ENCODE results near the gene CAVIN4. TPM values are rescaled to one million over a fixed set of nuclear protein-coding genes. Genes with fewer than 3 reads are reported as not detected.

Gene CAVIN4
- total RNA-seq, 2 experiments from 2014 or later: 0.07 TPM

GRCh38 chr9:100578610-100579009, 731 bp downstream of the CAVIN4 start:
- Mint-ChIP-seq H3K4me1 (ENCODE audit: low read depth) (no peaks in the 10 kb centered on the region), H3K4me3 (no peak overlapping the region), H3K27ac (no peak overlapping the region), H3K36me3 (no peaks in the 10 kb centered on the region), H3K27me3 (no peaks in the 10 kb centered on the region), H3K9me3 (no peaks in the 10 kb centered on the region)
- ChIA-PET CTCF (interaction anchor here (1.1 kb wide), 1 partner anchor 18 kb away, joined by 4 read pairs; no protein-coding TSS in a partner anchor), POLR2A (no interaction called here)
- intact Hi-C loops (cut with micrococcal nuclease): no loop called here
- no peak for DNase-seq

- no peak for DNase-seq
- H3K9me3 Mint-ChIP-seq: no peaks in the 10 kb centered on the region
- H3K27me3 Mint-ChIP-seq: no peaks in the 10 kb centered on the region
- no peak overlapping the region for H3K27ac Mint-ChIP-seq
- ChIA-PET POLR2A (no interaction called here), CTCF (interaction anchor here (1.1 kb wide), 1 partner anchor 17 kb away, joined by 4 read pairs; no protein-coding TSS in a partner anchor)
- no peak overlapping the region for H3K4me3 Mint-ChIP-seq
- intact Hi-C loops (cut with micrococcal nuclease): no loop called here
- no peaks in the 10 kb centered on the region for H3K36me3 Mint-ChIP-seq
- H3K4me1 Mint-ChIP-seq (ENCODE audit: low read depth): no peaks in the 10 kb centered on the region
Measured at GRCh38 chr9:100579665-100580064, 1.8 kb downstream of the CAVIN4 start.

- H3K36me3 Mint-ChIP-seq: no peaks in the 10 kb centered on the region
Measured at GRCh38 chr9:100580257-100580656, 2.4 kb downstream of the CAVIN4 start.

GRCh38 chr9:100581081-100581480, 3.2 kb downstream of the CAVIN4 start:
- CTCF ChIA-PET: interaction anchor here (1.1 to 1.4 kb wide), 2 partner anchors 15 to 21 kb away, joined by 3 to 4 read pairs; no protein-coding TSS in a partner anchor
- intact Hi-C loops (cut with micrococcal nuclease): no loop called here
- no peak for DNase-seq
- Mint-ChIP-seq H3K4me3 (no peak overlapping the region), H3K27me3 (no peaks in the 10 kb centered on the region), H3K4me1 (ENCODE audit: low read depth) (no peaks in the 10 kb centered on the region), H3K27ac (no peak overlapping the region), H3K9me3 (no peaks in the 10 kb centered on the region), H3K36me3 (no peaks in the 10 kb centered on the region)
- POLR2A ChIA-PET: no interaction called here

More at GRCh38 chr9:100580257-100580656, 2.4 kb downstream of the CAVIN4 start:
- no peak for DNase-seq
- POLR2A ChIA-PET: no interaction called here
- H3K27me3 Mint-ChIP-seq: no peaks in the 10 kb centered on the region
- H3K9me3 Mint-ChIP-seq: no peaks in the 10 kb centered on the region
- no peaks in the 10 kb centered on the region for H3K4me1 Mint-ChIP-seq (ENCODE audit: low read depth)
- no peak overlapping the region for H3K4me3 Mint-ChIP-seq
- CTCF ChIA-PET: no interaction called here
- intact Hi-C loops (cut with micrococcal nuclease): no loop called here
- H3K27ac Mint-ChIP-seq: no peak overlapping the region

- CTCF ChIA-PET: interaction anchor here (1.1 to 1.4 kb wide), 3 partner anchors 14 to 20 kb away, joined by 3 to 4 read pairs (median 3); no protein-coding TSS in a partner anchor
- no peaks in the 10 kb centered on the region for H3K27me3 Mint-ChIP-seq
- no peaks in the 10 kb centered on the region for H3K36me3 Mint-ChIP-seq
- POLR2A ChIA-PET: no interaction called here
- intact Hi-C loops (cut with micrococcal nuclease): no loop called here
- H3K27ac Mint-ChIP-seq: no peak overlapping the region
- no peak for DNase-seq
- no peak overlapping the region for H3K4me3 Mint-ChIP-seq
- H3K4me1 Mint-ChIP-seq (ENCODE audit: low read depth): no peaks in the 10 kb centered on the region
- no peaks in the 10 kb centered on the region for H3K9me3 Mint-ChIP-seq
Measured at GRCh38 chr9:100581661-100582060, 3.8 kb downstream of the CAVIN4 start.

- H3K9me3 Mint-ChIP-seq: no peaks in the 10 kb centered on the region
- no peak overlapping the region for H3K4me3 Mint-ChIP-seq
- ChIA-PET POLR2A (no interaction called here), CTCF (no interaction called here)
- no peak for DNase-seq
- intact Hi-C loops (cut with micrococcal nuclease): no loop called here
- no peaks in the 10 kb centered on the region for H3K27me3 Mint-ChIP-seq
- H3K4me1 Mint-ChIP-seq (ENCODE audit: low read depth): no peaks in the 10 kb centered on the region
- no peak overlapping the region for H3K27ac Mint-ChIP-seq
- H3K36me3 Mint-ChIP-seq: no peaks in the 10 kb centered on the region
Measured at GRCh38 chr9:100583014-100583802, 5.3 kb downstream of the CAVIN4 start.

GRCh38 chr9:100584951-100585350, 7.1 kb downstream of the CAVIN4 start:
- H3K36me3 Mint-ChIP-seq: no peaks in the 10 kb centered on the region
- no peak overlapping the region for H3K4me3 Mint-ChIP-seq
- no peaks in the 10 kb centered on the region for H3K9me3 Mint-ChIP-seq
- ChIA-PET CTCF (interaction anchor here (0.8 to 1.8 kb wide), 3 partner anchors 11 to 17 kb away, joined by 3 to 9 read pairs (median 4); no protein-coding TSS in a partner anchor), POLR2A (no interaction called here)
- DNase-seq: no peak
- H3K27ac Mint-ChIP-seq: no peak overlapping the region
- intact Hi-C loops (cut with micrococcal nuclease): no loop called here
- H3K4me1 Mint-ChIP-seq (ENCODE audit: low read depth): no peaks in the 10 kb centered on the region
- no peaks in the 10 kb centered on the region for H3K27me3 Mint-ChIP-seq

GRCh38 chr9:100586093-100586492, 8.2 kb downstream of the CAVIN4 start:
- H3K4me3 Mint-ChIP-seq: no peak overlapping the region
- H3K27ac Mint-ChIP-seq: no peak overlapping the region
- ChIA-PET POLR2A (no interaction called here), CTCF (interaction anchor here (2.3 kb wide), 1 partner anchor 10 kb away, joined by 7 read pairs; no protein-coding TSS in a partner anchor)
- no peaks in the 10 kb centered on the region for H3K27me3 Mint-ChIP-seq
- no peak for DNase-seq
- H3K36me3 Mint-ChIP-seq: no peaks in the 10 kb centered on the region
- H3K9me3 Mint-ChIP-seq: no peaks in the 10 kb centered on the region
- intact Hi-C loops (cut with micrococcal nuclease): no loop called here
- H3K4me1 Mint-ChIP-seq (ENCODE audit: low read depth): no peaks in the 10 kb centered on the region

- no peak overlapping the region for H3K4me3 Mint-ChIP-seq
- POLR2A ChIA-PET: interaction anchor here (0.6 kb wide), 1 partner anchor 25 kb away, joined by 3 read pairs; no protein-coding TSS in a partner anchor
- intact Hi-C loops (cut with micrococcal nuclease): no loop called here
Measured at GRCh38 chr9:100587375-100587774, 9.5 kb downstream of the CAVIN4 start.

GRCh38 chr9:100589582-100589981, 11.7 kb downstream of the CAVIN4 start:
- H3K4me1 Mint-ChIP-seq (ENCODE audit: low read depth): no peaks in the 10 kb centered on the region
- no peaks in the 10 kb centered on the region for H3K9me3 Mint-ChIP-seq
- H3K27me3 Mint-ChIP-seq: no peaks in the 10 kb centered on the region
- H3K36me3 Mint-ChIP-seq: no peaks in the 10 kb centered on the region
- intact Hi-C loops (cut with micrococcal nuclease): no loop called here
- H3K4me3 Mint-ChIP-seq: no peak overlapping the region
- ChIA-PET POLR2A (no interaction called here), CTCF (no interaction called here)
- DNase-seq: no peak
- no peak overlapping the region for H3K27ac Mint-ChIP-seq

More at GRCh38 chr9:100587375-100587774, 9.5 kb downstream of the CAVIN4 start:
- Mint-ChIP-seq H3K27me3 (no peaks in the 10 kb centered on the region), H3K36me3 (no peaks in the 10 kb centered on the region), H3K9me3 (no peaks in the 10 kb centered on the region), H3K4me1 (ENCODE audit: low read depth) (no peaks in the 10 kb centered on the region), H3K27ac (no peak overlapping the region)
- no peak for DNase-seq
- CTCF ChIA-PET: interaction anchor here (2.3 kb wide), 1 partner anchor 8 kb away, joined by 7 read pairs; no protein-coding TSS in a partner anchor

- CTCF ChIA-PET: interaction anchor here (1.6 kb wide), 1 partner anchor 12 kb away, joined by 5 read pairs; no protein-coding TSS in a partner anchor
- no peaks in the 10 kb centered on the region for H3K4me1 Mint-ChIP-seq (ENCODE audit: low read depth)
- POLR2A ChIA-PET: no interaction called here
- intact Hi-C loops (cut with micrococcal nuclease): loop anchor here (10.0 kb wide), 4 partner anchors 266 to 1406 kb away; partner anchors contain the start of gene NR4A3
- DNase-seq: no peak
- no peak overlapping the region for H3K27ac Mint-ChIP-seq
- no peaks in the 10 kb centered on the region for H3K9me3 Mint-ChIP-seq
- H3K4me3 Mint-ChIP-seq: no peak overlapping the region
- H3K36me3 Mint-ChIP-seq: no peaks in the 10 kb centered on the region
- no peaks in the 10 kb centered on the region for H3K27me3 Mint-ChIP-seq
Measured at GRCh38 chr9:100590481-100590880, 12.6 kb downstream of the CAVIN4 start.

GRCh38 chr9:100591139-100591538, 13.3 kb downstream of the CAVIN4 start:
- Mint-ChIP-seq H3K4me3 (no peak overlapping the region), H3K27ac (no peak overlapping the region), H3K27me3 (no peaks in the 10 kb centered on the region), H3K9me3 (no peaks in the 10 kb centered on the region), H3K36me3 (no peaks in the 10 kb centered on the region), H3K4me1 (ENCODE audit: low read depth) (no peaks in the 10 kb centered on the region)
- intact Hi-C loops (cut with micrococcal nuclease): loop anchor here (10.0 kb wide), 4 partner anchors 266 to 1406 kb away; partner anchors contain the start of gene NR4A3
- ChIA-PET CTCF (interaction anchor here (1.6 kb wide), 1 partner anchor 11 kb away, joined by 5 read pairs; no protein-coding TSS in a partner anchor), POLR2A (no interaction called here)
- DNase-seq: no peak
